KOPT-K1 (cell line): Measurements from ENCODE around the gene PRKG2.
"Not testable (repeated sequence)": the region's sequence is repeated elsewhere in the genome, so short reads cannot be mapped to it uniquely, and the experiment has no call there.

Experiments
- H3K27ac ChIP-seq: fragments of 200-600 bp; sonication (generic); 2 replicates; pipeline ENCODE4 v1.5.1; 2016; ENCODE audit warnings: antibody characterized with exemption, mild to moderate bottlenecking, low read depth, low read length; ENCODE audit not compliant: poor library complexity, severe bottlenecking
- H3K36me3 ChIP-seq: fragments of 200-600 bp; sonication (generic); 2 replicates; pipeline ENCODE4 v1.5.1; 2017; ENCODE audit warnings: antibody characterized with exemption, mild to moderate bottlenecking, low read length, moderate library complexity; ENCODE audit not compliant: insufficient read depth
- H3K9me3 ChIP-seq: fragments of 200-600 bp; sonication (generic); 2 replicates; pipeline ENCODE4 v1.5.1; 2017; ENCODE audit warnings: antibody characterized with exemption, low read length, mild to moderate bottlenecking; ENCODE audit not compliant: insufficient read depth, poor library complexity, severe bottlenecking

The PRKG2 gene

DNA sequence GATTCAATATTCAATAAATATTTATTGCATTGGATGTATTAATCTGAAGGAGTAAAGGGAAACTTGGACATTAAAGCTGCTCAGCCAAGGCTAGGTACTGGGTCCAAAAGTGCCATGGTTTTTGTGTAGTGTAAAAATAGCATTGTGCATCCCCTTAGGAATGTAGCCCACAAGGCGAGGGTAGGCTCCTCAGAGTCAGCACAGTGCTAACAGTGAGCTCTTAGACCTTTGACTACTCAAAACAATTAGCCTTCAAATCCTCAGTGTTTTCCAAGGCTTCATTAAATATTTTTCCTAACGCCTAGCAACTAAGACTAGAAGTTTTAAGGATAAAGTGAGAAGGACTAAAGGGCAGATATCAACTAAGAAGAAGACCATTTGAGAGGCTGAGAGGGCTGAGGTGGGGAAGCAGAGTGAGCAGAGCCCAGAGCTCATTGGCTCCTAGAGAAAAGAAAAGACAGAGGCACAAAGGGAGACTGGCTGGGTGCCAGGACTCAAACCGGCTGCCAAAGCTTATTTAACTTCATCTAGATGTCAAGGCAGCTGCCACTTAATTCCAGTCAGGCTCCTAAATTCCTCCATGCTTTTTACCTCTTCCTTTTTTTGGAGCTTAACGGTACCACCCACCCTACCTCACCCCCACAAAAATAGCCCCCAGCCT lies 17.0 kb downstream of the PRKG2 start:
- no peaks in the 10 kb centered on the region for H3K36me3 ChIP-seq
- no peak overlapping the region for H3K27ac ChIP-seq
- H3K9me3 ChIP-seq: no peaks in the 10 kb centered on the region

DNA sequence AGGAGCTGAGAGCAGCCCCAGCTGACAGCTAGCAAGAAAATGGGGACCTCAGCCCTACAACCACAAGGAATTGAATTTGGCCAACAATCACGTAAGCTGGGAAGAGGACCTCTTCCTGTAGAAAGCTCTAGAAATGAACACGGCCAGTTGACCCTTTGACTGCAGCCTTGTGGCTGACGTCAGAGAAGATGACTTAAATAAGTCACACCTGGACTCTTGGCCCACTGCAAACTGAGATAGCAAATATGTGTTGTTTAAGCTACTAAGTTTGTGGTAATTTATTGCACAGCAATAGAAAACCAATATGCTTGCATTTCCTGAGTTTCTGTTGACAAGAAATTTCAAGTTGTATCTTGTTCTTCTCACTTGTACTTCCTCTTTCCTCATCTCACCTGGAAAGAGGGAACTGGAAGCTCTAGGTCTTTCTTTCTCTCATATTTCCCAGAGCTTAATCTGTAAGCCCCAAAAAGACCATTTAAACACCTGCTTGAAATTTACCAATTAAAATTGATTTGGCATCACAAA lies 18.8 kb downstream of the PRKG2 start:
- no peaks in the 10 kb centered on the region for H3K9me3 ChIP-seq
- no peak overlapping the region for H3K27ac ChIP-seq
- H3K36me3 ChIP-seq: no peaks in the 10 kb centered on the region

DNA sequence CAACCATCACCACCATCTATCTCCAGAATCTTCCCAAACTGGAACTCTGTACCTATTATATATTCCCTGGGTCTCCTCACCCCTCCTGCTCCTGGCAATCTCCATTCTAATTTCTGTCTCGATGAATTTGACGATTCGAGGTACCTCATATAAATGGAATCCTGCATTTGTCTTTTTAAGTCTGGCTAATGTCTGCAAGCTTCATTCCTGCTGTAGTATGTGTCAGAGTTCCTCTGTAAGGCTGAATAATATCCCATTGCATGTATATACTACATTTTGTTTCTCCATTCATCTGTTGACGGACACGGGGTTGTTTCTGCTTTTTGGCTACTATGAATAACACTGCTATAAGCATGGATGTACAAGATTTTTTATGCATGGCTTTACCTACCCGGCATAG lies 19.5 kb downstream of the PRKG2 start:
- Histone ChIP-seq H3K9me3 (no peaks in the 10 kb centered on the region), H3K27ac (no peak overlapping the region), H3K36me3 (no peaks in the 10 kb centered on the region)

DNA sequence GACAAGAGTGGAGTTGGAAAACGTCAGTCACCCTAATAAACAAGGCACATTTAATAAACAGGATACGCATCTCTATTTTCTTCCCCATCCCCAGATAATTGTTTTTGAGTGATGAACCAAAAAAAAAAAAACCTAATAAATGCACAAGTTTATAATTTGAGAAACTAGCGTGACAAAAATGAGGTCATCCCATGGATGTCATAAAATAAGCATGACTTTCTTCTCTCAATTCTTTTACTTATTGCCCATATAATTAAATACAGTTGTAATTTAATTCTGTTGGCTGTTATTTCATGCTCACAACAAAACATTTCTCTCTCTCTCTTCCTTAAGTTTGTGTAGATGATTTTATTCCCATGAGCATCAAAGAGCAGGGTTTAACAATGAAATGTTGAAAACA lies 20.7 kb downstream of the PRKG2 start:
- H3K27ac ChIP-seq: no peak overlapping the region
- no peaks in the 10 kb centered on the region for H3K36me3 ChIP-seq

DNA sequence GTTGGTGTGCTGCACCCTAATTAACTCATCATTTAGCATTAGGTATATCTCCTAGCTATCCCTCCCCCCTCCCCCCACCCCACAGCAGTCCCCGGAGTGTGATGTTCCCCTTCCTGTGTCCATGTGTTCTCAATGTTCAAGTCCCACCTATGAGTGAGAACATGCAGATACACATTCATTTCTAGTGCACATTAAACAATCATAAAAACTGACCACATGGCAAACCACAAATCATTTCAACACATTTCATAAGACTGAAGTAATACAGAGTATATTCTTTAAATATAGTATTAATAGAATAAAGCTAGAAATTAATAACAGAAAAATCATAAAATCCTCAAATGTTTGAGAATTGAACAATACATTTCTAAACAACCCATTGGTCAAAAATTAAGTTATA lies 34.1 kb downstream of the PRKG2 start:
- H3K9me3 ChIP-seq: no peaks in the 10 kb centered on the region
- no peak overlapping the region for H3K27ac ChIP-seq
- no peaks in the 10 kb centered on the region for H3K36me3 ChIP-seq

More for the DNA sequence above, 20.7 kb downstream of the PRKG2 start:
- no peaks in the 10 kb centered on the region for H3K9me3 ChIP-seq

DNA sequence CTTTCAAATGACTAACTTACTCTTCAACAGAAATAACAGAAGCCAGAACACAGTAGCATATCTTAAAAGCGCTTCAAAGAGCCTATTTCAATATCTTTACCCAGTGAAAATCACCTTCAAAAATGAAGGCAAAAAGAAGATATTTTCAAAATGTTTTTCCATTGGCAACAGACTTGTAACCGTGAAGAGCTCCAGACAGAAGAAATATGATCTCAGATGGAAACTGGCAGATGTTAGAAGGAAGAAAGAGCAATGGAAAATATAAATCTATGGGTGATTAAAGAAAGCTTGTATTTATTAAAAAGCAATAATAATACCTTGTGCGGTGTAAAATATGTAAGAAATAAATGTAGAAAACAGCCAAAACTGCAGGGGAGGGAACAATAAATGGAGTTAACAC lies 35.7 kb downstream of the PRKG2 start:
- H3K27ac ChIP-seq: no peak overlapping the region
- no peaks in the 10 kb centered on the region for H3K9me3 ChIP-seq
- H3K36me3 ChIP-seq: no peaks in the 10 kb centered on the region

DNA sequence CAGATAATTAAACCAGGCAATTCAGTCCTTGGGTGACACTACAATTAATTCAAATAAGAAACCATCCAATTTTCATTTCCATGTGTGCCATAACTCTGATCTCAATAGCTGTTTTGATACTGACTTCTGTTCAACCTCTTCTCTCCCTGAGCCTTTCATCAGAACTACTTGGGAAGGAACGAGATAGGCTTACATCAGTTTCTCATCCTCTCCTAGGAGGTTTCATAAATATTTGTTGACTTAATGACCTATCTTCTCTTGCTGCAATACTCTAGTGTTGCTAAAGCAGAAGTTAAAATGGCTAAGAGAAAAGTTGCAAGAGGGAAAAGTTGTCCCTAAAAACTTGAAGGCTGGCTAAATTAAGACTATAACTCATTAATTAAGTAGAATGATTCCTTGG lies 41.8 kb downstream of the PRKG2 start:
- Histone ChIP-seq H3K36me3 (no peaks in the 10 kb centered on the region), H3K9me3 (no peaks in the 10 kb centered on the region), H3K27ac (no peak overlapping the region)

DNA sequence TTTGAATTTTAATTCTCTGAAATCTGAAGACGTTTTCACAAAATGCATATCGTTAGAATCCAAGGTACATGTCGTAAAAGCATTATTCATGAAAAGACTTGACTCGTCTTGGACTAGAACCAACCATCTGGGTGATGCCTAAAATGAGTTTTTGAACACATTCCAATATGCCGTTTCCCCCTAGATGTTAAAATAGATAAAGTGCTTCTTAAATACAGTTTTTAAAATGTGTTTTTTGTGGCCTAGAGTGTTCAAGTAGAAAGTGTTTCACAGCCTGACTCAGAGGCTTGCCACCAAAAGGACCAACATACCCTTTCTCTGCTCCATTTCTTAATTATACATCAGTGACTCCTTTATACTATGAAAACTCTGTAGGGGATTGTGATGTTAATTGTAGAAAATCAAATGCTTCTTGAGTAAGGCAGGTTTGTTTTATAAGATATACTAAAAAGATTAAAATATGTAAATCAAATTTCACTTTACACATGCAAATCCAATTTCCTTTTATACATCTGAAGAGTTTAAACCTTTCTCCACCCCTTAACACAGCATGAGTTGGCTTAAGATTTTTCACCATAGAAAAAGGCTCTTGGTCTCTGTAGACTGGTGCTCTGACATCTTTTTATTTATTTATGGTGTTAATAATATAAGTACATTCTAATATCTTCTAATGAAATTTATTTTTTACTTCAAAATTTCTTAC lies 48.4 kb downstream of the PRKG2 start:
- H3K36me3 ChIP-seq: no peaks in the 10 kb centered on the region
- H3K27ac ChIP-seq: no peak overlapping the region
- H3K9me3 ChIP-seq: no peaks in the 10 kb centered on the region

DNA sequence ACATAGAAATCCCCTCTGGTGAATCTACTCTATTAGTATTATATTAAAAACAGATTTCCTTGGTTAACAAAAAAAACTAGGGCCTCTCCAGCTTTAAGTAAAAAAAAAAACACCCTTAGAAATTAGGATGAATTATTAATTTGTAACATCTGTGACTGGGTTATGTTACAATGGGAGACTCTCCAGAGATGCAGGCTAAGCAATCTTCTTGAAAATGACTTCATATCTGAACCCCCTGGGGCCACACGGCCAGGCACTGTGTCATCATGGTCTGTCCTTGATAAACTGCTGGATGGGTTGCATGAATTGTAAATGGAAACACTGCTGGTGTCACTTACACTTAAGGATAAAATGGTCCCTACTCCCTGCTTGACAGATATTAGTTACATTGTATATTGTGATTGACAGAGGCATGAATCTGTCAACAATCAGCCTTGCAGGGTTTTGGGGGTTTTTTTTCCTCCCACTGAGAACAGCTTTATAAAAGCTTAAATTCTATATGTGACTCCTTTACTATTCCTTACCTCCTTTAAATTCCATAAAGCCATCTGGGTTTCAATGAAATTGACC lies 49.1 kb downstream of the PRKG2 start:
- Histone ChIP-seq H3K36me3 (no peaks in the 10 kb centered on the region), H3K9me3 (no peaks in the 10 kb centered on the region), H3K27ac (no peak overlapping the region)

DNA sequence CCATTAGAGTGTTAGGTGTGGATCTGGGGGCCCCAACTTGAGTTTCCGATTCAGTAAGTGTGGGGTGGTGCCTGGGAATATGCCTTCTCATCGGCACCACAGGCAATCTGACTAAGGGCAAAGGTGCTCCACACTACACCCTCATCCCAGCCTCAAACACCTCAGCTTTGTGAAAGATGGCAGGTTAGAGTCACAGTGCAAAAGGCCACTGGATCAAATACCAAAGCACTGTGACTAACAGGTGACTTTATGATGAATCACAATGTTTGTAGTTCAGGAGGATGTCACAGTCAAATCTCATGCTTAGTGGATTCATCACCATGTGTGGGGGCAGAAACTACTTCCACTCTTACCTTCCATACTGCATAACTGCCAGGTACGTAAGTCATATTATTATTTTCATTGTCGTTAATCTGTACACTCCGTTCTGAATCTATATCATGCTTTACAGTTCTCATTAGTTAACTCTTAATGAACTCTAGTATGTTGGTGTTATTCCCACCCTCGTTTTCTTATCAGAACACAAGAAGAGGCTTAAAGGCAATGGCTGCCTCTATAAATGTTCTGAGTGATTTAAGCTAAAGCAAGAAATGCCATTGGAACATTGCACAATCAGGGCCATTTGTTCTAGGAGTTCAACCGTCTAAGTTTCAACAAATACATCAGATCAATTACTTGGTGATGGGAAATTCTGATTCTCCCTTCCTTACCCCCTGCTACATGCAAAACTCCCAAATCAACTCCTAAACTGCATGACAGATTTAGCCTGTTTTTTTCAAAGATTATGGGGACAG lies 50.2 kb downstream of the PRKG2 start:
- H3K27ac ChIP-seq: no peak overlapping the region
- no peaks in the 10 kb centered on the region for H3K9me3 ChIP-seq
- H3K36me3 ChIP-seq: no peaks in the 10 kb centered on the region

DNA sequence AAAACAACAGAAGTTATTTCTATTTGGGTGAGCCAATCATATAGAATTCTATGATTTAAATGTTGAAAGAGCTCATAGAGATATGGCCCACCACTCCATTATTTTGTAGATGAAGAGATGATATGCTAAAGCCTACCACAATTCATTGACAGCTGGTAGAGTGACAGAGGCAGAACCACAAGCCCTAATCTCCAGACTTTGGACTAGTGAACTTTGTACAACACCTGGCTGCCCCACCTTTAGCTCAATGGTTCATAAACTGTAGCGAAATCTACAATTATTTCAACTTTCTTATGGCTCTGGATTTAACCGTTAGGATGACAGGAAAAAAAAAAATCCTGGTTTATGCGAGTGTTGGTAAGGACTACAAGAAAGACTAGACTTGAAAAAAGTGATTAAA lies 50.9 kb downstream of the PRKG2 start:
- Histone ChIP-seq H3K9me3 (no peaks in the 10 kb centered on the region), H3K27ac (no peak overlapping the region), H3K36me3 (no peaks in the 10 kb centered on the region)

DNA sequence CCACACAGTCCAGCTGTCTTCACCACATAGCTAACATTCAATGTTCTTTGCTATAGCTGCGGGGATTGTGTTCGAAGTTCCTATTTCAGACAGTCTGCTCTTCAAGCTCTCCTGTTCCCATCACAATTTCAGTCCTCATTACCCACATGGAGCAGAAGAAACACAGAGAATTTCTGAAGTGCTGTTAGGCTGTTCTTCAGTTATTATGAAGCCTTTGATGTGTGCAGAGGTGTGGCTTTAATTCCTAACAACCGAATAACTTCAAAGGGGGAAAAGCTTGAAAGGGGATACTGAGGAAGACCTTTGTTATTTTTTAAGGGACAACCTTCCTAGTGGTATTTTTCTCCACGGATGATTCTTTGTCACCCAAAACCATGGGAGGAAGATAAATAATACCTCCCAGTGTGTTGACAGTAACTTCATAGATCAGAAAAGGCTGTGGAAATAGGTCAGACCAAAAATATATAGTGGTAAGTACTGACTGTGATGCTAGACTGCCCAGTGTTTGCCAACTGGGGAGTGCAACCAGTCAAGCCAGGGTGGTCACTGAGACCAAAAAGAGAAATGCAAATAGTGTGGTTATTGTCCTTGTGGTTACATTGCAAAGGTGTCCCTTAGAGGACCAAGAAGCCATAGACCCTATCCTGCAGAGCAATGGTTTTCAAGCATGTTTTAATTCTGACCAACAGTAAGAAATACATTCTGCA lies 52.1 kb downstream of the PRKG2 start:
- H3K9me3 ChIP-seq: no peaks in the 10 kb centered on the region
- H3K36me3 ChIP-seq: no peaks in the 10 kb centered on the region
- no peak overlapping the region for H3K27ac ChIP-seq

DNA sequence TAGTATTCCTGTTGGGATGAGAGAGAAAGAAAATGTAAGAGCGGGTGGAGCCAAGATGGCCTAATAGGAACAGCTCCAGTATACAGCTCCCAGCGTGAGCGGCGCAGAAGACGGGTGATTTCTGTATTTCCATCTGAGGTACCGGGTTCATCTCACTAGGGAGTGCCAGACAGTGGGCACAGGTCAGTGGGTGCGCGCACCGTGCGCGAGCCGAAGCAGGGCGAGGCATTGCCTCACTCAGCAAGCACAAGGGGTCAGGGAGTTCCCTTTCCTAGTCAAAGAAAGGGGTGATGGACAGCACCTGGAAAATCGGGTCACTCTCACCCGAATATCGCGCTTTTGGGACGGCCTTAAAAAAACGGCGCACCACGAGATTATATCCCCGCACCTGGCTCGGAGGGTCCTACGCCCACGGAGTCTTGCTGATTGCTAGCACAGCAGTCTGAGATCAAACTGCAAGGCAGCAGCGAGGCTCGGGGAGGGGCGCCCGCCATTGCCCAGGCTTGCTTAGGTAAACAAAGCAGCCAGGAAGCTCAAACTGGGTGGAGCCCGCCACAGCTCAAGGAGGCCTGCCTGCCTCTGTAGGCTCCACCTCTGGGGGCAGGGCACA lies 61.2 kb downstream of the PRKG2 start:
- H3K36me3 ChIP-seq, H3K9me3 ChIP-seq, H3K27ac ChIP-seq: not testable (repeated sequence)
